Stimulated activated CD4-positive, alpha-beta T cell treated with anti-CD3 and anti-CD28 coated beads, Interleukin-4, amount 100 ng/mL, for 1 hour (primary cell): ENCODE data around the gene PACSIN1.

ENCODE experiments used
- DNase-seq: peaks from one replicate; pipeline ENCODE4 v3.0.0-alpha.2; 2020

The PACSIN1 gene

GRCh38 chr6:34565722-34566137 lies 99.9 kb downstream of the PACSIN1 start:
- no peak for DNase-seq

GRCh38 chr6:34566830-34567546 lies 101.1 kb downstream of the PACSIN1 start:
- DNase-seq, result no peak

GRCh38 chr6:34568341-34569201 lies 102.7 kb downstream of the PACSIN1 start:
- DNase-seq, result no peak

- no peak for DNase-seq
Observed at GRCh38 chr6:34569361-34569973, 103.6 kb downstream of the PACSIN1 start.

- DNase-seq, result no peak
Observed at GRCh38 chr6:34570066-34570833, 104.4 kb downstream of the PACSIN1 start.

- DNase-seq, result no peak
Observed at GRCh38 chr6:34571388-34571787, 105.5 kb downstream of the PACSIN1 start.

- DNase-seq, result no peak
Observed at GRCh38 chr6:34572021-34572420, 106.1 kb downstream of the PACSIN1 start.

- DNase-seq, result no peak
Observed at GRCh38 chr6:34572585-34572984, 106.7 kb downstream of the PACSIN1 start.

- no peak for DNase-seq
Observed at GRCh38 chr6:34573567-34574183, 107.8 kb downstream of the PACSIN1 start.

GRCh38 chr6:34574647-34575293 lies 108.9 kb downstream of the PACSIN1 start:
- no peak for DNase-seq

- DNase-seq, result no peak
Observed at GRCh38 chr6:34575326-34575725, 109.5 kb downstream of the PACSIN1 start.

GRCh38 chr6:34576286-34576955 lies 110.5 kb downstream of the PACSIN1 start:
- no peak for DNase-seq

GRCh38 chr6:34578445-34579262 lies 112.8 kb downstream of the PACSIN1 start:
- no peak for DNase-seq

GRCh38 chr6:34580707-34581560 lies 115.1 kb downstream of the PACSIN1 start:
- no peak for DNase-seq

GRCh38 chr6:34581561-34581920 lies 115.7 kb downstream of the PACSIN1 start:
- no peak for DNase-seq

- DNase-seq, result no peak
Observed at GRCh38 chr6:34583461-34583860, 117.6 kb downstream of the PACSIN1 start.

GRCh38 chr6:34583861-34584604 lies 118.2 kb downstream of the PACSIN1 start:
- no peak for DNase-seq

GRCh38 chr6:34584694-34585093 lies 118.8 kb downstream of the PACSIN1 start:
- no peak for DNase-seq
